ENCODE data around the gene KIRREL3.

DNA sequence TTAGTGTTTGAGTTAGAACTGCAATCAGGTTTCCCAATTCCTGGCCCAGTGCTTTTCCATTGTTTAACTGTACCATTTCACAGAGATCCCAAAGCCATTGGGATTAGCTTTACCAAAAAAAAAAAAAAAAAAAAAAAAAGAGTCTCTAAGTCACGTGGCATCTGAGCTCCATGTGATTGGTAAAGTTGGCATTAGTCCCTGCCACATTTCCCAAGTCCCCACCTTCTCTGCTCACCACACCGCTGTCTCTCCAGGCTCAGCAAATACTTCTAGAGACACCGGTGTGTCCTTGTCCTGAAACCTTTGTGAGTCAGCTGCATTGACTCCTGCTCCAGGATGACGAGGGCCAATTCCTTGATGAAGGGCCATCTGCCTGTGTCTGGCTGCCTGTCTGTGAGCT, 305.3 kb downstream of the KIRREL3 start:
- TF ChIP-seq, protein P1, sequence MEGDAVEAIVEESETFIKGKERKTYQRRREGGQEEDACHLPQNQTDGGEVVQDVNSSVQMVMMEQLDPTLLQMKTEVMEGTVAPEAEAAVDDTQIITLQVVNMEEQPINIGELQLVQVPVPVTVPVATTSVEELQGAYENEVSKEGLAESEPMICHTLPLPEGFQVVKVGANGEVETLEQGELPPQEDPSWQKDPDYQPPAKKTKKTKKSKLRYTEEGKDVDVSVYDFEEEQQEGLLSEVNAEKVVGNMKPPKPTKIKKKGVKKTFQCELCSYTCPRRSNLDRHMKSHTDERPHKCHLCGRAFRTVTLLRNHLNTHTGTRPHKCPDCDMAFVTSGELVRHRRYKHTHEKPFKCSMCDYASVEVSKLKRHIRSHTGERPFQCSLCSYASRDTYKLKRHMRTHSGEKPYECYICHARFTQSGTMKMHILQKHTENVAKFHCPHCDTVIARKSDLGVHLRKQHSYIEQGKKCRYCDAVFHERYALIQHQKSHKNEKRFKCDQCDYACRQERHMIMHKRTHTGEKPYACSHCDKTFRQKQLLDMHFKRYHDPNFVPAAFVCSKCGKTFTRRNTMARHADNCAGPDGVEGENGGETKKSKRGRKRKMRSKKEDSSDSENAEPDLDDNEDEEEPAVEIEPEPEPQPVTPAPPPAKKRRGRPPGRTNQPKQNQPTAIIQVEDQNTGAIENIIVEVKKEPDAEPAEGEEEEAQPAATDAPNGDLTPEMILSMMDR (IDR thresholded peaks at IDR 0.05; ENCODE audit: insufficient read depth, low read length, poor library complexity, severe bottlenecking), result no peak
- no peak for TF ChIP-seq EZH2phosphoT487 (conservative IDR thresholded peaks at IDR 0.05; ENCODE audit: low read length)

Data from SU-DHL-6 (cell line).